WTC11 (cell line): Measurements from ENCODE around the gene COL25A1.

Experiments used
- CBFB ChIP-seq: sonication (generic); formaldehyde crosslinking; IDR thresholded peaks from 2 replicates; pipeline ENCODE4 v1.8.1; 2022; ENCODE audit warnings: mild to moderate bottlenecking, low read depth, missing genetic modification reagents
- CTCF ChIP-seq: fragments of 200-600 bp; IDR thresholded peaks from 2 replicates; pipeline ENCODE4 v1.8.0; 2022; ENCODE audit warnings: antibody characterized with exemption
- HMGXB4 ChIP-seq: sonication (generic); formaldehyde crosslinking; IDR thresholded peaks from 2 replicates; pipeline ENCODE4 v1.8.1; 2023; ENCODE audit warnings: mild to moderate bottlenecking, moderate library complexity, missing genetic modification reagents
- MAX ChIP-seq: sonication (generic); formaldehyde crosslinking; IDR thresholded peaks from 2 replicates; pipeline ENCODE4 v1.8.0; 2022; ENCODE audit warnings: mild to moderate bottlenecking, missing genetic modification reagents
- MXD4 ChIP-seq: fragments of 250-450 bp; sonication (Bioruptor Pico); IDR thresholded peaks from 2 replicates; pipeline ENCODE4 v1.8.0; 2021; ENCODE audit warnings: mild to moderate bottlenecking, moderate library complexity, borderline replicate concordance
- NR2C2 ChIP-seq: sonication (generic); formaldehyde crosslinking; IDR thresholded peaks from 2 replicates; pipeline ENCODE4 v1.8.0; 2022; ENCODE audit warnings: mild to moderate bottlenecking, missing genetic modification reagents
- SMAD4 ChIP-seq: sonication (generic); formaldehyde crosslinking; IDR thresholded peaks from 2 replicates; pipeline ENCODE4 v1.8.0; 2022; ENCODE audit warnings: mild to moderate bottlenecking, missing genetic modification reagents
- TEAD4 ChIP-seq: sonication (generic); formaldehyde crosslinking; IDR thresholded peaks from 2 replicates; pipeline ENCODE4 v1.8.0; 2022; ENCODE audit warnings: mild to moderate bottlenecking, missing genetic modification reagents
- USF1 ChIP-seq: sonication (generic); formaldehyde crosslinking; IDR thresholded peaks from 2 replicates; pipeline ENCODE4 v1.8.0; 2022; ENCODE audit warnings: mild to moderate bottlenecking, missing genetic modification reagents
- ZNF121 ChIP-seq: sonication (generic); formaldehyde crosslinking; IDR thresholded peaks from 2 replicates; pipeline ENCODE4 v1.8.0; 2023; ENCODE audit warnings: missing genetic modification reagents

- TF ChIP-seq SMAD4 (CRISPR knock-in tag) (no peak), CTCF (no peak), ZNF121 (CRISPR knock-in tag) (no peak), TEAD4 (CRISPR knock-in tag) (no peak), NR2C2 (CRISPR knock-in tag) (no peak), MXD4 (CRISPR knock-in tag) (no peak), USF1 (CRISPR knock-in tag) (no peak), HMGXB4 (CRISPR knock-in tag) (no peak), MAX (CRISPR knock-in tag) (no peak), CBFB (CRISPR knock-in tag) (no peak)
These were observed 362.3 kb downstream of the COL25A1 start for GRCh38 chr4:108940149-108940548.
